Measurements from ENCODE around the gene BRAP.
A peak's percentile ranks its signal among the peaks of the same experiment; 100 is the strongest.
"Not testable (repeated sequence)": the region's sequence is repeated elsewhere in the genome, so short reads cannot be mapped to it uniquely, and the experiment has no call there.

BRAP gene

GRCh38 chr12:111685811-111686573 is at the start of gene BRAP, which contains the start of gene ACAD10:
TSS of gene BRAP (minus strand) at chr12:111685956. CDS start at chr12:111685792, 164 bp downstream.
TSS of gene ACAD10 (plus strand) at chr12:111686053. CDS start at chr12:111692710, 6,657 bp downstream.
- DNase-seq (ENCODE audit: low read depth in 3 of 3, low spot score in 1 of 3), result peak; percentile 81 to 86 (median 84)

DNA sequence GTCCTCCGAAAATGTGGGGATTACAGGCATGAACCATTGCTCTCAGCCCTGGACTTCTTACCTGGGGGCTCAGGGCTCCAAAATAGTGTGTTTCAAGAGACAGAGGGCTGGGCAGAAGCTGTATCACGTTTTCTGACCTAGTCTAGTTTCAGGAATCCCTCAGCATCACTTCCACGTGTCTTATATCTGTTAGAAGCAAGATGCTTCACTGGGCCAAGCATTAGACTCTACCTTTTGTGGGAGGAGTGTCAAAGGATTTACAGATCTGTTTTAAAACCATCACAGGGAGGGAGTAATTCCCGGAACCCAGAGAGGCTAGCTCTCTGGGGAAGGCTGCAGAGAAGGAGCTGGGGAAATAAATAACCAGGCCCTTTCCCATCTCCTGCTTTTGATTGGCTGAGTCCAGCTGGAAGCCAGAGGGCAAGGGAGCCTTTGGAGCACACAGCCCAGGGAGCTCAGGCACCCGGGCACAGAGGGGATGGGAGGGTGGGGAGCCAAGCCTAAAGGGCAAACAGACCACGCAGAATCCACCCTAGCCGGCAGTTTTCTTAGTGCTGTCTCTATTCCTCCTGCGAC is 47.7 kb upstream of the BRAP start:
- no peak for DNase-seq (ENCODE audit: low read depth in 3 of 3, low spot score in 1 of 3)

GRCh38 chr12:111732786-111733185 is 47.0 kb upstream of the BRAP start:
- no peak for DNase-seq (ENCODE audit: low read depth in 3 of 3, low spot score in 1 of 3)

- no peak for DNase-seq (ENCODE audit: low read depth in 3 of 3, low spot score in 1 of 3)
Observed at GRCh38 chr12:111730420-111730819, 44.7 kb upstream of the BRAP start.

DNA sequence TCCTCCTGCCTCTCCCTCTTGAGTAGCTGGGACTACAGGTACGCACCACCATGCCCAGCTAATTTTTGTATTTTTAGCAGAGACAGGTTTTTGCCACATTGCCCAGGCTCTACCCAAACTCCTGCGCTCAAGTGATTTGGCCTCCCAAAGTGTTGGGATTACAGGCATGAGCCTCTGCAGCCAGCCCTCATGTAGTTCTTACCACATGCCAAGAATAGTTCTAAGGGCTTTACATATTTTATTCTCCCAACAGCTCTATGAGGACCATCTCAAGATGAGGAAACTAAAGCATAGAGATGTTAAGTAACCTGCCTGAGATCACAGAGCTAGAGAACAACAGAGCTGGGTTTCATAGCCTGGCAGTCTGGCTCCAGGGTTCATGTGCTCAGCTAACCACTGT is 43.0 kb upstream of the BRAP start:
- no peak for DNase-seq (ENCODE audit: low read depth in 3 of 3, low spot score in 1 of 3)

DNA sequence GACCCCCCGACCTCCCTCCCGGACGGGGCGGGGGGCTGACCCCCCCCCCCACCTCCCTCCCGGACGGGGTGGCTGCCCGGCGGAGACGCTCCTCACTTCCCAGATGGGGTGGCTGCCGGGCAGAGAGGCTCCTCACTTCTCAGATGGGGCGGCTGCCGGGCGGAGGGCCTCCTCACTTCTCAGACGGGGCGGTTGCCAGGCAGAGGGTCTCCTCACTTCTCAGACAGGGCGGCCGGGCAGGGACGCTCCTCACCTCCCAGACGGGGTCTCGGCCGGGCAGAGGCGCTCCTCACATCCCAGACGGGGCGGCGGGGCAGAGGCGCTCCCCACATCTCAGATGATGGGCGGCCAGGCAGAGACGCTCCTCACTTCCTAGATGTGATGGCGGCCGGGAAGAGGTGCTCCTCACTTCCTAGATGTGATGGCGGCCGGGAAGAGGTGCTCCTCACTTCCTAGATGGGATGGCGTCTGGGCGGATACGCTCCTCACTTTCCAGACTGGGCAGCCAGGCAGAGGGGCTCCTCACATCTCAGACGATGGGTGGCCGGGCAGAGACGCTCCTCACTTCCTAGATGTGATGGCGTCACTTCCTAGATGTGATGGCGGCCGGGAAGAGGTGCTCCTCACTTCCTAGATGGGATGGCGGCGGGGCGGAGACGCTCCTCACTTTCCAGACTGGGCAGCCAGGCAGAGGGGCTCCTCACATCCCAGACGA is 38.0 kb upstream of the BRAP start:
- DNase-seq (ENCODE audit: low read depth in 3 of 3, low spot score in 1 of 3), result not testable (repeated sequence)

DNA sequence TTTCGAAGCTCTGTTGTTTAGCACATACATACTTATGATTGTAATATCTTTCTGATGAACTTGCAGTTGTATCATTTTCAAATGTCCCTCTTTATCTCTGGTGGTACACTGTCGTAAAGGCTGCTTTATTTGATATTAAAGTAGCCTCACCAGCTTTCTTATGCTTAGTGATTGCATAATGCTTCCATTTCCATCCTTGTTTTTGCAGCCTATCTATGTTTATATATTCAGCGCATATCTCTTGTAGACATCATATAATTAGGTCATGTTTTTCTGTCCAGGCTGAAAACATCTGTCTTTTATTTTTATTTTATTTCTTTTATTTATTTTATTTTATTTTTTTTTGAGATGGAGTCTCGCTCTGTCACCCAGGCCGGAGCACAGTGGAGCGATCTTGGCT is 34.7 kb upstream of the BRAP start:
- DNase-seq (ENCODE audit: low read depth in 3 of 3, low spot score in 1 of 3), result no peak

DNA sequence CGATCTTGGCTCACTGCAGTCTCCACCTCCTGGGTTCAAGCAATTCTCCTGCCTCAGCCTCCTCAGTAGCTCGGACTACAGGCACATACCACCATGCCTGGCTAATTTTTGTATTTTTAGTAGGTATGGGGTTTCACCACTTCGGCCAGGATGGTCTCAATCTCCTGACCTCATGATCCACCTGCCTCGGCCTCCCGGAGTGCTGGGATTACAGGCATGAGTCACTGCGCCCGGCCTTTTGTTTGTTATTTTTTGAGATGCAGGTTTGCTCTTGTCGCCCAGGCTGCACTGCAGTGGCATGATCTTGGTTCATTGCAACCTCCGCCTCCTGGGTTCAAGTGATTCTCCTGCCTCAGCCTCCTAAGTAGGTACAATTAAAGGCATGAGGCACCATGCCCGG is 33.6 kb upstream of the BRAP start:
- DNase-seq (ENCODE audit: low read depth in 3 of 3, low spot score in 1 of 3), result not testable (repeated sequence)

GRCh38 chr12:111715279-111715678 is 29.5 kb upstream of the BRAP start:
- DNase-seq (ENCODE audit: low read depth in 3 of 3, low spot score in 1 of 3), result no peak

GRCh38 chr12:111706145-111706544 is 20.4 kb upstream of the BRAP start:
- DNase-seq (ENCODE audit: low read depth in 3 of 3, low spot score in 1 of 3), result no peak

DNA sequence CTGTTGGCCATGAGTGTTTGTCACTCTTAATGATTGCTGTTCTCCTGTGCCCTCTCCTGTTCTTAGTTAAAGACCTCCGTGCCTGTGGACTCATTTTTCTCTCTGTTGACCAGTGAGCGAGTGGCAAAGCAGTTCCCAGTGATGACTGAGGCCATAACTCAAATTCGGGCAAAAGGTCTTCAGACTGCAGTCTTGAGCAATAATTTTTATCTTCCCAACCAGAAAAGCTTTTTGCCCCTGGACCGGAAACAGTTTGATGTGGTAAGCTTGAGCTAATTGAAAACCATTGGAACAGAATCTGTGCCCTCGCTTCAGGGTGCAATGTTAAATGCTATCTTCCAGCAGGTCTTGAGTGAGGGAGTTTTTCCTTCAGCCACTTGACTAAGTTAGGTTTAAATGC is 19.9 kb upstream of the BRAP start:
- DNase-seq (ENCODE audit: low read depth in 3 of 3, low spot score in 1 of 3), result no peak

DNA sequence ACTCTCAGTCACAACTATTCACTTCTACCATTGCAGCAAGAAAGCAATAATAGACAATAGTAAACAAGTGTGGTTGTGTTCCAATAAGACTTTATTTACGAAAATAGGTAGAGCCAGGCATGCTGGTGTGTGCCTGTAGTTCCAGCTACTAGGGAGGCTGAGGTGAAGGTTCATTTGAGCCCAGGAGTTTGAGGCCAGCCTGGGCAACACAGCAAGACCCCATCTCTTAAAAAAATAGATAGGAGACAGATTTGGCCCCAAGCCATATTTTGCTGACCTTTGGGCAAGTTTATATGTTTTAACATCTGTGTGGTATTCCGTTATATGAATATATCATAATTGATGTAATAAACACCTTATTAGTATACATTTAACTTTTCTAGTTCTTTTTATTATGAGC is 14.2 kb upstream of the BRAP start:
- DNase-seq (ENCODE audit: low read depth in 3 of 3, low spot score in 1 of 3), result no peak

GRCh38 chr12:111693818-111694217 is 8.1 kb upstream of the BRAP start:
- DNase-seq (ENCODE audit: low read depth in 3 of 3, low spot score in 1 of 3), result no peak

DNA sequence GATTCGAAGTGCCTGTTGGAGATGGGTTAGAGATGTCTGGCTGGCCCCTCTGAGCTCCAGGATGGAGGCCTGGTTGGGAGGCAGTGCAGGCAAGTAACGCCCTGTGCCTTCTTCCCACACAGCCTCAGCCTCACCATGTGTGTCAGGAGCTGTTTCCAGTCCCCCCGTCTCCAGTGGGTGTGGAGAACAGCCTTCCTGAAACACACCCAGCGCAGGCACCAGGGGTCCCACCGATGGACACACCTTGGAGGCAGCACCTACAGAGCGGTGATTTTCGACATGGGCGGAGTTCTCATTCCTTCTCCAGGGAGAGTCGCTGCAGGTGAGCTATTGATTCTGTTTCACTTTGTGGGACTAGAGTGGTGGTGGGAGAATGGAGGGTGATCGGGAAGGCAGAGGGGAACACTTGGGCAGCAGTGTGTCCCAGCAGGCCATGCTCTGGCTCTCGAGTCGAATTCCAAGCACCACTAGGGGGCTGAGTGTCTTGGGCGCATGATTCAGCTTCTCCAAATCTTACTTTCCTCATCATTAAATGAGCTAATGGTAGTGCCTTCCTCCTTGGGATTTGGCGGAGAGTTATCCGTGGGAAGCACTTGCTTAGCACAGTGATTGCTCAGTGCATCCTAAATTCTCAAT is 6.9 kb upstream of the BRAP start:
- no peak for DNase-seq (ENCODE audit: low read depth in 3 of 3, low spot score in 1 of 3)

- DNase-seq (ENCODE audit: low read depth in 3 of 3, low spot score in 1 of 3), result no peak
Observed at GRCh38 chr12:111691262-111691661, 5.5 kb upstream of the BRAP start.

DNA sequence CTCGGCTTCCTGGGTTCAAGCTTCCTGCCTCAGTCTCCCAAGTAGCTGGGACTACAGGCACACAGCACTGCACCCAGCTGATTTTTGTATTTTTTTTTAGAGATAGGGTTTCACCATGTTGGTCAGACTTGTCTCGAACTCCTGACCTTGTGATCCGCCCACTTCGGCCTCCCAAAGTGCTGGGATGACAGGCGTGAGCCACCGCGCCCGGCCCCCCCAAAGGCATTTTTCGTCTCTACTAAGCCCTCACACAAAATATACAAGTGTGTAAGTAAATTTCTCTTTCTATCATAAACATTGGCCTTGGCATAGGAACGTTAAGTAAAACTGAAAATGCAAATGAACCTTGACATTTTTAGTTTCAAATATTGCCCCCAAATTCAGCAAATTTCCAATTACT is 2.2 kb upstream of the BRAP start:
- DNase-seq (ENCODE audit: low read depth in 3 of 3, low spot score in 1 of 3), result no peak

GRCh38 chr12:111687255-111687654 is 1.5 kb upstream of the BRAP start:
- DNase-seq (ENCODE audit: low read depth in 3 of 3, low spot score in 1 of 3), result no peak

- no peak for DNase-seq (ENCODE audit: low read depth in 3 of 3, low spot score in 1 of 3)
Observed at GRCh38 chr12:111686574-111687105, 884 bp upstream of the BRAP start.

DNA sequence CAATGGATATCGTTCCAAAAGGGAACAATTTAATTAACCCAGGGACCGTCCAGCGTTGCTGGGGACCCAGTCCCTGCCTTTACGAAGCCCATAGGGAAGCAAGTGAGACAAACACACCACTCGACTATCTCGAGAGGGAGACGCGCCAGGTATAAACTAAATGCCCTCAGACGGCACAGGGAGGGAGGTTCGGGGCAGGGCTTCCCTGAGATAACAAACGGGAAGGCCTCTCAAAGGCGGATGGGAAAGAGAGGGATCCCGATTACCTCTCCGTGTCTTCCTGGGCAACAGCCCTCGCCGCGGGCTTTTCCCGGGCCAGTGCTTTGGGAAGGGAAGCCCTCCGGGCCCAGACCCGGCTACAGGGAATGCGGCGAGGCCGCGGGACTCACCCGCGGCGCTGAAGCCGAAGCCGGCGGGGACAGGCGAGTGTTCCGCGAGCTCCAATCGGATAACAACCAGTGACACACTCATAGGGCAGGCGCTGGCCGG is 390 bp downstream of the BRAP start:
- no peak for DNase-seq (ENCODE audit: low read depth in 3 of 3, low spot score in 1 of 3)

- DNase-seq (ENCODE audit: low read depth in 3 of 3, low spot score in 1 of 3), result not testable (repeated sequence)
Observed at GRCh38 chr12:111684485-111685198, 1.1 kb downstream of the BRAP start.

GRCh38 chr12:111677186-111677585 is 8.6 kb downstream of the BRAP start:
- DNase-seq (ENCODE audit: low read depth in 3 of 3, low spot score in 1 of 3), result no peak
